Measurements from ENCODE around the gene IDI1.
A peak's percentile ranks its signal among the peaks of the same experiment; 100 is the strongest.
"Not testable (repeated sequence)": the region's sequence is repeated elsewhere in the genome, so short reads cannot be mapped to it uniquely, and the experiment has no call there.

IDI1 gene

DNA sequence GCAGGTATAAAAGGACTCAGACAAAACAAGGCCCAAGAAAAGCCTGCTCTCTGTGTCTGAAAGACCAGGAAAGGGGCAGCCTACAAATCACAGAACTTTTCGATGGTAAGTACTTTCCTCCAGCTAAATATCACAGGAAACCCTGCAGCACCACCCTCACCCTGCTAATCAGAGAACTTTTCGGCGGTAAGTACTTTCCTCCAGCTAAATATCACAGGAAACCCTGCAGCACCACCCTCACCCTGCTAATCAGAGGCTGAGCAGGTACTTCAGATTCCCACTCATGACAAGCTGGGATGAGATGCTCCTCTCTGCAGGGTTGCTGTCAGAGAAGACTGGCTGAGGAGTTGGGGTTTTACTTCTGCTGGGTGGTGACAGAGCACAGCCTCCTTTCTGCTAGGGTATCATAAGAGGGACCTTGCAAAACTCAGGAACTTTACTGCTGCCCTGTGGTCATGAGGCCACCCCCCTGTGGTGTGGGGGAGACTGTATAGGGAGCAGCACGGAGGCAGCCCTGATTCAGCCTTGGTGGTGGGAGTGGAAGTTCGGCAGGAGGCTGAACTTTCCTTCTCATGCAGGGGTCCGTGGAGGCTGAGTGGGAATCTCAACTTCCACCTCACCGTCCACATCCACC lies 14.4 kb upstream of the IDI1 start:
- DNase-seq (ENCODE audit: low read depth), result no peak

DNA sequence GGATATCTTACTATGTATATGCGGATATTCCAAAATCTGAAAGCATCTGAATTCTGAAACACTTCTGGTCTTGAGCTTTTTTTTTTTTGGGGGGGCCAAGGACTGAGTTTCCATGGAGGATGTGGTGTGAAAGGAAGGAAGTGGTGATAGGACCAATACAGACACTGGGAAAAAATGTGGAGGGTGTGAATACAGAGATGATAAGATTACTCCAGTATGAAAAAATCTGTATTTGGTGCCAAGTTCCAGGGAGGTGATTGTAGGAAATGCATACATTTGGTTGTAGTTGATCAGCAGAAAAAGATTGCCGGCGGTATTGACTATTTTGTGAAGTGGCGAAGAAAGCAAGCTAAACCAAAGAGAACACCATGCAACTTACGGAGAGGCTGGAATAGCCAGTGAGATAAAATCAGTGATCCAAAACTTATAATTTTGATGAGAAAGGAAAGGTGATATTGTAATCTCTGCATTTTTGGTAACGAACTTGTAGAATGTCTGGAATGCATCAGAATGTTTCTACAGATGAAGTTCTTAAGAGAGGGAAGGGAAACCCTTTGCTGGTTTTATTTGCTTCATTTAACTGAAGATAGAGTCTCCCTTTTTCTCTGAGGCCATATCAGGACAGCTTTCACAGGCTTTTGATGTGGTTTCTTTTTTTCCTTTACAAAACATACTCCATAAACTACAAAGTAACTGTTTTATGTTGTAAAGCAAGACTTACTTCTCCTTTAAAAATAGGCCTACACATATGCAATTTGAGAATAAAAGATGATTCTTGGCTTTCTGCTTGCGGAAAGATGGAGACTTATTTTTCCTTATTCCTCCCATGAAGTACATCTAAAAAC lies 13.2 kb upstream of the IDI1 start:
- DNase-seq (ENCODE audit: low read depth), result peak; percentile 12

DNA sequence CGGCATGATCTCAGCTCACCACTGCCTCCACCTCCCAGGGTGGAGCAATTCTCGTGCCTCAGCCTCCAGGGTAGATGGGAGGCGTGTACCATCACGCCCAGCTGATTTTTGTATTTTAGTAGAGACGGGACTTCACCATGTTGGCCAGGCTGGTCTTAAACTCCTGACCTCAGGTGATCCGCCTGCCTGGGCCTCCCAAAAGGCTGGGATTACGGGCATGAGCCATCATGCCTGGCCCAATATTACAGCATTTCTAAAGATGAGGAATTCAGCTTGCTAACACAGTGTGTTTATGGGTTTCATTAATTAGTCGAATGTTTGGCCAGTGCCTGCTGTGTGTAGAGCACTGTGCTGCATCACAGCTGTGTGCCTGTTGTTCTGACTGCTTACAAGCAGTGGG lies 11.0 kb upstream of the IDI1 start:
- DNase-seq (ENCODE audit: low read depth), result no peak

DNA sequence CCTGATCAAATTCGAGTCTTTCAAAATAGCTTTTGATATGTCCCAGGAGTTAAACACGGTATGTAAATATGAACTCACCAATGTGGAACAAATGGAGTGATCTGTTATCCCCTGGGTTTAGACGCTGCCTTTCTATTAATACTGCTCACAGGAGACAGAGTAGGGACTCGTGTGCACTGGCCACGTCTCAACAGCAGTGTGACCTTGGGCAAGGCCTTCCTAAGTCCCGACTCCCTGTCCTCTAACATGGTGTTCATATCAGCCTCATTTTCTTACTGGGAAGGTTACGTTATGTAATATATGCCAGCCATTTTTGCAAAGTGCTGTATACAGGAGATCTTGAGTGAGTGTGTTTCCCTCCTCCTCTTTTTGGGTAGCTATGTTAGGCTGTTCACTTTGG lies 9.1 kb upstream of the IDI1 start:
- no peak for DNase-seq (ENCODE audit: low read depth)

DNA sequence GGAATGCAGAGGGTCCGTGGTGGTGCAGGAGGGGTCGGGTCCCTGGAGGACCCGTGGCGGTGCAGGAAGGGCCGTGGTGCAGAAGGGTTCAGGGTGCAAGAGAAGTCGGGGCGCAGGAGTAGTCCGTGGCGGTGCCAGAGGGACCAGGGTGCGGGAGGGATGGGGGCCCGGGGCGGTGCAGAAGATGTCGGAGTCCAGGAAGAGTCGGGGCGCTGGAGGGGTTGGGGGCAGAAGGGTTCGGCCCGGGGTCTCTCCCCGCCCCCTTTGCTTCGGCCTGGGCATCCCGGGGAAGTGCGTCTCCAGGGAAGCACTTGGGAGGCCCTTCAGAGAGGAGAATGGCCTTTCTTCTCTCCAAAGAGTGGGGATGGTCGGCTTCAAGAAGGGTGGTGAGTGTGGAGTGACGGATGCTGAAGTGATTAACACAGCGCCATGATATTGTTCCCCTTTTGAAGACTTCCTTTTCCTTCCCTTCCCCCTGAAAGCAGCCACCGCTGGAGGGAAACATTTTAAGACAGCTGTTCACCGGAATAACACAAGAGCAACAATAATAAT lies 8.3 kb upstream of the IDI1 start:
- DNase-seq (ENCODE audit: low read depth), result no peak

DNA sequence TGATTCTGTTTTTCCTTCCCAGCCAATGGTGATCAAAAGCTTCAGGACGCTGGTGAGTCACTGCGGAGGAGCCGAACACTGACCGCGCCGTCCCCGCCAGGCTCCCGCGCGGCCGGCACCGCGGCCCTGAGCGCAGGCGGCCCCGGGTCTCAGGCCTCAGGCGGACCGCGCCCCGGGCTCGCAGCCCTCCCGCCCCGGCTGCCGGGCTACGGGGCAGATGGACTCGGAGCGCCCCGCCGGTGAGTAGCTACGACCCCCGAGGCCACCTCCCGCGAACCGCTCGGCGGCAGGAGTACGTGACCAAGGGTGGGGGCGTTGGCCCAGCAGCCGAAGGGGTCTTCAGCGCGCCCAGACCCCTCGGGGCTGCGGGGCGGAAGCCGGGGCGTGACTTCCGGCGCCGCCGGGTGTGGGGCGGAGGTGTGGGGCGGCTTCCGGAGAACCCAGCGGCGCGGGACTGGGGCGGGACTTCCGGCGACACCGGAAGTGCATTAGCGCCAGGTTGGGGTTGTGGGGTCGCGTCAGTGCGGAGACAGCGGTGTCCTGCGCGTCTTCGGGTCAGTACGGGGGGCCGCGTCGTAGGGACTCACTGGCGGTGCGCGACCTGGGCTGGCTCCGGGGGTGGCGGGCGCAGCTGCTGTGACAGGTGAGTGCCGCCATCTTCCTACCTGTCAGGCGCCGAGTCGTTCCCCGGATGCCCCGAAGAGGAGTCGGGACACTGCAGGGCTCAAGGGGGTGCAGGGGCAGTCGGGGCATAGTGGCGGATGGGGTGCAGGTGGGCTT lies 7.6 kb upstream of the IDI1 start, which contains the start of gene WDR37:
WDR37 (plus strand) TSS at position 60 of the 780 bp plus-strand sequence. CDS start 15,771 bp downstream, outside the sequence.
- peak; percentile 62 for DNase-seq (ENCODE audit: low read depth)

DNA sequence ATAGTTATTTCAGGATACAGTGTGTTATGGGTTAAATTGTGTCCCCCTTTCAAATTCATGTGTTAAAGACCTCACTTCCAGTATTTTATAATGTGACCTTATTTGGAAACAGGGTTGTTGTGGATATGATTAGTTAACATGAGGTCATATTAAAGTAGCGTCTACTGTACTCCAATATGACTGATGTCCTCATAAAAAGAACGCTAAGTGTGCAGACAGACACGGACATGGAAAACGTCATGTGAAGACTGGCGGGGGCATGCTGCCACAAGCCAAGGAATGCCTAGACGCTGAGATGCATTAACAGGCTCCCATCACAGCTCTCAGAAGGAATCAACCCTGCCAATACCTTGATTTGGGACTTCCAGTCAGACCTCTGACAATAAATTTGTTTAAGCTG lies 5.8 kb upstream of the IDI1 start:
- DNase-seq (ENCODE audit: low read depth), result no peak

DNA sequence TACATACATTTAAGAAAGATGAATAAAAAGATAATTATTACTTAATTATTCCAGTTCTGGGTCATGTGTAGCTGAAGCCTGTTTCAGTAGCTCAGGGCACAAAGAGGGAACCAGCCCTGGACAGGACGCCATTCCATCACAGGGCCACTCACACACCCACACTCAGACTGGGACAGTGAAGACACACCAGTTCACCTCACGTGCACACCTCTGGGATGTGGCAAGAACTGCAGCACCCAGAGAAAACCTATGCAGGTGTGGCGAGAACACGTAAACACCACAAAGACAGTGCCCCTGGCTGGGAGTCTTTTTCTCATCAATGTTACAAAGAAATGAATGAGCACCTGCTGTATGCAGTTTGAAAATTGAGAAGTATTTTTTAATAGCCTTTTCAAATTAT lies 1.6 kb upstream of the IDI1 start:
- DNase-seq (ENCODE audit: low read depth), result no peak

DNA sequence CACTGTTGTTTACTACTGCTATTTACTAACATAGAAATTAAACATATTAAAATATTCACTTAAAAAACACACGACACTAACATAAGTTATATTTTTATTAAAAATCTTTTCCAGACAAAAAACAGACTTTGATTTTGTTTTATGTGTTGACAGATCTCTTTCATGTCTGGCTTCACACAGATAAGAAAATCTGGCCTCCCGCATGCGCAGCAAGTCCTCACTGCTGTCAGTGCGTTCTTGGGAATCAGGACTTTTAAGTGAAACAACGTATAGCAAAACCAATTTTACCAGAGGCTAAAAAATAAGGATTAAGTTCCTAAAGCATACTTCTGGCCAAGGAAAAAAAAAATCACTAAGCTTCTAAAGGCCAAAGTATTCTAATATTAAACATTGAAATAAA lies 1.2 kb upstream of the IDI1 start:
- DNase-seq (ENCODE audit: low read depth), result no peak

DNA sequence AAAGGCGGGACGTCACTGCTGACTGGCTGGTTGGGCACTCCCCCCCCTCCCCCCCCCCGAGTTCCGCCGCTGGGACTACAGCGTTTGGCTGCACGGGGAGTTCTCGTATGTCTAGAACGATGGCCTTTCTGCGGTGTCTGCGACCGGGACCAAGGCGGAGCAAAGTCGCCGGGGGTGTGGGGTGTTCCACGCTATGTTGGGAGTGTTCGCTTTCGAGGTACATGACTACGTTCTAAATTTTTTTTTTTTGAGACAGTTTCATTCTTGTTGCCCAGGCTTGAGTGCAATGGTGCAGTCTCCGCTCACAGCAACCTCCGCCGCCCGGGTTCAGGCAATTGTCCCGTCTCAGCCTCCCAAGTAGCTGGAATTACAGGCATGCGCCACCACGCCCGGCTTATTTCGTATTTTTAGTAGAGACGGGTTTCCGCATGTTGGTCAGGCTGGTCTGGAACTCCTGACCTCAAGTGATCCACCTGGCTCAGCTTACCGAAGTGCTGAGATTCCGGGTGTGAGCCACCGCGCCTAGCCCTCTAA lies 573 bp upstream of the IDI1 start:
- DNase-seq (ENCODE audit: low read depth), result no peak

DNA sequence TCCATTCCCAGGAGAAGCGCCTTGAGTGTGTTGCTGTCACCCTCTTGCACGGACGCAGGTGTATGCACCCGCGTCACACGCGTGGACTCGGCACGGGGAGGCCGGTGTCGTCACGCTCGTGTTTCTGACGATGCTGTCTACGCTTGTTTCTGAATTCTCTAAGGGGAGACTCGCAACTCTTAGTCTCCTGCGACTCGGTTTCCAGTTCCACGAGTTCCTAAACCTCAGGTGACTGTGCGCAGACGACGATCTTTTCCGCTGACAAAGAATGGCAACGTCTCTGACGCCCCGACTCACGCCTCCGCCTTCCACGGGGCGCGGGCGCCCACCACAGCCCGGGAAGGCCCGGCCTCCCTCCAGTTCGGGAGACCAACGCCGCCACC lies 579 bp downstream of the IDI1 start:
- no peak for DNase-seq (ENCODE audit: low read depth)

DNA sequence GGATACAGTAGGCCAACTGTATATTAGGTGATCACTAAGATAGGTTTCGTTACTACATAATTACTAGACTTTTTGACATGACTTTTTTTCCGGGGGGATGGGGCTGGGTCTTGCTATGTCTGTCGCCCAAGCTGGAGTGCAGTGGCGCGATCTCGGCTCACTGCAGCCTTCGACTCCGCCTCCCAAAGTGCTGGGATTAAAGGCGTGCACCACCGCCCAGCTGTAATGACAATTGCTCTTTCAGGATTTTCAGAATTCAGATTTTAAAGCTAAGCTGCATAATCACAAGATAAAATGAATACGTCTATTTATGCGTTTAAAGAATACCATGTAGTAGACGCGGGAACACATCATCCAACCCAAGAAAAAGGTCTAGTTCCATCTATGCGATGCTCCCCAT lies 982 bp downstream of the IDI1 start:
- no peak for DNase-seq (ENCODE audit: low read depth)

DNA sequence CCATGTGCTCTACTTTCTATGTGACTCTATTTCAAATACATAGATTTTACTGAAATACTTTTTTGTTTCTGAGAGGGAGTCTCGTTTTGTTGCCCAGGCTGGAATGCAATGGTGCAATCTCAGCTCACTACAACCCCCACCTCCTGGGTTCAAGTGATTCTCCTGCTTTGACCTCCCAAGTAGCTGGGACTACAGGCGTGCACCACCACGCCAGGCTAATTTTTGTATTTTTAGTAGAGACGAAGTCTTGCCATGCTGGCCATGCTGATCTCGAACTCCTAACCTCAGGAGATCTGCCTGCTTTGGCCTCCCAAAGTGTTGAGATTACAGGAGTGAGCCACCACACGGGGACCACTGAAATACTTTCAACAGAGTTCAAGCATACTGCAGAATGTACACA lies 3.5 kb downstream of the IDI1 start:
- DNase-seq (ENCODE audit: low read depth), result no peak

DNA sequence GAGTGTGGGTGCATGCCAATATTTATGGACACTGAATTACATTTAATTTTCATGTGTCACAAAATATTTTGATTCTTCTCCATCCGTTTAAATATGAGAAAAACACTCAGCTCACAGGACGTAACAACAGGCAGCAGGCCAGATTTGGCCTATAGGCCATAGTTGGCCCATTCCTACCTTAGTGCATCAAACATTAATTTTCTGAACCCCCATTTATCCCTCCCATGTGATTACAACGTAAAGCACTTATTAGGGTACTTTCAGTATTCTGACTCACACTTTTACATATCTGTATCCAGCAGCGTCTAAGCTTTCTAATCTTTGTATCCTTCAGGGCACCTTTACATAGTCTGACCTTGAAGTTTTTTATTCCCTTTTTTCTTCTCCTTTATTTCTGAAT lies 4.0 kb downstream of the IDI1 start:
- DNase-seq (ENCODE audit: low read depth), result no peak

DNA sequence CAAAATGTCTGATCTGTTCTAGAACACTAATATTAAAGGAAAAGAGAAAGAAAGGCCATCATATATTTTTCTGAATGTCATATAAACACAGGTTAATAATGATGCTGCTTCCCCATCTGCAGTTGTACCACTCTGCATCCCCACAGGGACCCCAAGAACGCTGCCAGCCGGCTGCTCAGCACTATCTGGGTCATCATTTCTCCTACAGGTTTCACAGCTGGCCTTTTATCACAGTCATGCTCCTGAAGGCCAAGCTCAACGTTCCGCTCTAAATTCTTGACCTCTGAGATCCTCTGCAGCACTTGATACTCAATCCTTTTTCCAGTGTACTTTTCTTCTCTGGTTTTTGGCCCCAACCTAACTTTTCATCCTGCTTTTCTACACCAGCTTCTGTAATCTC lies 4.8 kb downstream of the IDI1 start:
- no peak for DNase-seq (ENCODE audit: low read depth)

DNA sequence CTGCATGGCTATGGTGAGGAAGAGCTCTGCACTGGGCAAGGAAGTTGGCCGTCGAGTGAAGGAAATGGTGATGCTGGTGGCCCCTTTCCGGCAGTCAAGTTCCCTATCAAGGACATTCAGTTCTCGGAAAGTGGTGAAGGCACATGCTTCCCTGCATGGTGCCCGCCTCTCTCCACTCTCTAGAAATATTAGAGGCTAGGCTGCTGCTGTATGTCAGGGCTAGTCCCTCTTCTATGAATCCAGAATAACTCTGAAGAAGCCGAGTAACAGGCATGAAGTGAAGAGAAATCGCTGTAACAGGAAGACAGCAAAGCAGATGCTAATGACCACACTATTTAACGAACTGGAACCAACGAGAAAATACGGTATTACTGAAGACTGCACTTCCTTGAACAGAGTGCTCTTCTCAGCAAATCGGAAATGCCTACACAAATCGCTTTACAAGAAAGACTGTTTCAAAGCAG lies 5.4 kb downstream of the IDI1 start:
- DNase-seq (ENCODE audit: low read depth), result no peak

DNA sequence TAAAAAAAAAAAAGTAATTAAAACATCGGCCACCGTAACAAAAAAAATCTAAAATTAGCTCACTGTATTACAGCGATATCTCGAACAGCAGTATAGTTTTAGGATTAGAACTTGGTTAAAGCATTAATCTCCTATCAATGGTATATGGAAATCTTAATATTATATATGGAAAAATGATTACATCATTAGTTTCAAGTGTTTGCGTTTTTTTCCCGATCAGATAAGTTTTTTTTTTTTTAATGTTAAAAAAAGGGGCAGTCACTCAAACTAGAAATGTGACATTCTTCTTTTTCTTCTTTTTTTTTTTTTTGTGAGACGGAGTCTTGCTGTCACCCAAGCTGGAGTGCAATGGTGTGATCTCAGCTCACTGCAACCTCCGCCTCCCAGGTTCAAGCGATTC lies 7.4 kb downstream of the IDI1 start:
- no peak for DNase-seq (ENCODE audit: low read depth)

DNA sequence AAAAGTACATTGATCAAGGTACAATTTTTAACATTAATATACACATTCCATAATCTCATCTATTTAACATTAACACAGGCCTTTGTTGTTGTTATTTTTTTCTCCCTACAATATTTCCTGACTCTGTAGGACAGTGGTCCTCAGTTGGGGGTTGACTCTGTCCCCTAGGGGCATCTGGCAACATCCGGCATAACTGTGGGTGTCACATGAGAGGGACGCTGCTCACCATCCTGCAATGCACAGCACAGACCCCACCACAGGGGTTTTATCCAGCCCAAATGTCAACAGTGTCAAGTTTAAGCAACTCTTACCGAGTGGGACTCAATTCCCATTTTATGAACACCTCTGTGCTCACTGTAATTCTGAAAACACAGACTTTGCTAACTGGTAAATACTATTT lies 8.8 kb downstream of the IDI1 start:
- no peak for DNase-seq (ENCODE audit: low read depth)

DNA sequence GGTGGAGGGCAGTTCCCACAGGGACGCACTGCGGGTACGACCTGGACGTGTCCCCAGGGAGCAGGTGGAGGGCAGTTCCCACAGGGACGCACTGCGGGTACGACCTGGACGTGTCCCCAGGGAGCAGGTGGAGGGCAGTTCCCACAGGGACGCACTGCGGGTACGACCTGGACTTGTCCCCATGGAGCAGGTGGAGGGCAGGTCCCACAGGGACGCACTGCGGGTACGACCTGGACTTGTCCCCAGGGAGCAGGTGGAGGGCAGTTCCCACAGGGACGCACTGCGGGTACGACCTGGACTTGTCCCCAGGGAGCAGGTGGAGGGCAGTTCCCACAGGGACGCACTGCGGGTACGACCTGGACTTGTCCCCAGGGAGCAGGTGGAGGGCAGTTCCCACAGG lies 10.2 kb downstream of the IDI1 start:
- DNase-seq (ENCODE audit: low read depth), result not testable (repeated sequence)

DNA sequence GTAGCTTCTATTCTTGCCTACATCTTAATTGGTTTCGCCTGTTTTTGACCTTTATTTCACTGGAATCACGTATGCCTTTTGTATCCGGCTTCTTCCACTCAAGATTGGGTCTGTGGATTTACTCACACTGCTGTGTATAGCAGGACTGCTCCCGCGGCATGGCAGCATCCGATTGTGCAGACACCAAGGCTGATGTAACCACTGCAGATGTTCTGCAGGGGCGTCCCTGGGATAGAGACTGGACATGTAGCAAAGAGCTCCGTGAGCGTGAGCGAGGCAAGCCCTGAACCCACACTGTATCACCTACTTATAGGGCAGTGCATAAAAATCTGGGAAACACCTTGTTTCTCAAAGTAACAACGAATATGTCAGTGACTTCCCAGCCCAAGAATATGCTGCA lies 11.8 kb downstream of the IDI1 start:
- no peak for DNase-seq (ENCODE audit: low read depth)

DNA sequence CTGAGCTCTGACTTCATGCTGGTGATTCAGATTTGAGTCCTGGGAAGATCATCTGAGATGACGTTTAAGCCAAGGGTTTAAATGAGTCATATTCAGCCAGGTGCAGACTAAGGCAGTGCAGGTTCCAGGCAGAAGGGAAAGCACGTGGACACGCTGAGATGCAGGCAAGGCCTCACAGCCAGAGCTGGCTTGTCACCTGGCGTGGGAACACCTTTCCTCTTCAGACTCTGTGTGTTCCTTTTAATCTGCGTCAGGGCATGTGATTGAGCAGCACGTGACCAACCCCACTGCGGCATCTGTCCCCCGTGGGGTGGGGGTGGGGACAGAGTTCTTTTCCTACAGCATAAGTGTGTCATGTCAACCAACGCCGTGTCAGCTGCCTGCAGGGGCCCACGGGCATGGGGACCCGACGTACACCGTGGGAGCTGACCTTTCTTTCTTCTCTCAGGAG lies 12.6 kb downstream of the IDI1 start:
- no peak for DNase-seq (ENCODE audit: low read depth)

DNA sequence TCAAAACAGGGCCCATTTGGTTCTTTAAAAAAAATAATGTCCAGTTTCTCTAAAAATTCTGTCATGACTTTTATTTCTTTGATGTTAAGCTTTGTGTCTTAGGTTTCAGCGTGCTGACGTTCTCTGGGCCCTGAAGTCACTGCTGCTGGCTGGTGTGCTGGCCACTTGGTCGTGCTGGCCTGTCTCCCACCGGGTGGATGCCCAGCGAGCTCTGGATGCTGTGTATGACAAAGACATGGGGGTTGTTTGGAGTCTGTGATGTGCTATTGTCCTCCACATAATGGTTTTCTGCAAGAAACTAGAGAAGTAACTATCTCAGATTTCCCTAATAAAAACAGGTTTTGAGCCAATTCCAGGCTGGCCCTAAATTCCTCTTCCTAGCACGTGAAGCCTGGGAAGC lies 13.7 kb downstream of the IDI1 start:
- DNase-seq (ENCODE audit: low read depth), result no peak

Measured in GM04503 (cell line).